ENCODE results near the gene SLC27A3.
"Not testable (repeated sequence)": the region's sequence is repeated elsewhere in the genome, so short reads cannot be mapped to it uniquely, and the experiment has no call there.

The SLC27A3 gene

DNA sequence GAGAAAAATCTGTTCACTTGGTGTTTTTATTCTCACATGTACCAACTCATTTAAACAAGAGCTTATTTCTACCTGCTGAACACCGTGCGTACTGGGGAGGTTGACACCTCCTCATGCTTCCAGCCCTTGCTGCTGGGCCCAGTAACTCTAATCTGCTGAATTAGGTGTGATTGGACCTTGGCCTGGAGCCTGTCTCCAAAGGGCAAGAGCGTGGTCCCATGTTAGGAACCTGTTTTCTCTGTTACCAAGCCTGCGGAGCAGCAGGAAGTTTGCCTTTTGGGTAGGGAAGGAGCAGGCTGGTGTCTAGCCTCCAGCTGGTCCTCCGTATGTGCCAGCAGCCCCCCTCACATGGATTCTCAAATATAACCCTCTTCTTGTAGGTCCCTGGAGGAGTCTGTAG lies 10.9 kb upstream of the SLC27A3 start:
- no peak for DNase-seq

- not testable (repeated sequence) for DNase-seq
Measured at GRCh38 chr1:153766663-153767062, 8.5 kb upstream of the SLC27A3 start.

DNA sequence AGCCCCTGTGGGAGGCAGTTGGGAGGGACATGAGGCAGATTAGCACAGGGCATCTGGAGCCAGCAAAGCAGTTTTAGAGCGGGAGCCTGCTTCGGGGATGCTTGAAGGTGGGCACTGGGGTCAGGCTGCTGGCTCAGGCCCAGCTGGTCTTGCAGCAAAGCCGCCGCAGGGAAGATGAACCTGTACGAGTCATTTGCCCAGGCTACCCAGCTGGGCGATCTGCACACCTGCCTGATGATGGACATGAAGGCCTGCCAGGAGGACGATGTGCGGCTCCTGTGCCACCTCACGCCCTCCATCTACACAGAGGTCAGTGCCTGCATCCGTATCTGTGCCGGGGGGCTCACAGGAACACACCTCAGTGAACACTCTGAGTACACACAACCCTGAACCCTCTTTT lies 7.7 kb upstream of the SLC27A3 start:
- DNase-seq: no peak

DNA sequence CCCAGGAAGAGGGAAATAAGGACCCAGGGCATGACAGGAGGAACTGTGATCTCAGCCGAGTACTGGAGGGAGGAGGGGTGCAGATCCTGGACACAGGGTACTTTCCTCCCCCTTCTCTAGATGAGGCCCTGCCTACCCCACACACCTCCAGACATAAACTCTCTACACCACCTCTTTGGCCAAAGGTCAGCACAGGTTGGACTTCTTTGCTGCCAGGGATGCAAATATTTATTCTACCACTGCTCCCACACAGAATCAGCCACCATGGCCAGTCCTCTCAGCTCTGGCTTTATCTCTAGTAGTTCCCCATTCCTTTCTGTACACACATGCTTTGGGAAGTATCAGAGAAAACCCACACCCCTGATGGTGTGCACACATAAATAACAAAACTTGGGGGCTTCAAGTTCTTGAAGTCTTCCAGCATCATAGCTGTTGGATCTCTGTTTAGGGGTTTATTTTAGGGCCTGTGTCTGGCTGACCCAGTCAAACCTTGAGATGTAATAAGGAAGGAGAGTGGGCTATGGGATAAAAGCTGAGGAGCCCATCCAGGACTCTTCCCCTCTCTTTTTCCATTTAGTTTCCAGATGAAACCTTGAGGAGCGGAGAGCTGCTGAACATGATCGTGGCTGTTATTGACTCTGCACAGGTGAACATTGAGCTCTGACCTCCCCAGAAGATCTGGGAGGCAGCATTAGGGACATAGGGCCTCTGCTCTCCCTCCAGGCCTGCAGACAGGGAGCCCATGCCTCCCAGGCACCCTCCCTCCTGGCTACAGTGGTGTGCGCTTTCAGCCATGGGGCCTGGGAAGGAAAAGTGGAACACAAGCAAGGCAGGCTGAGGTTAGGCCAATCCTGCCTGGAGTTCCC lies 6.7 kb upstream of the SLC27A3 start:
- no peak for DNase-seq

- no peak for DNase-seq
Measured at GRCh38 chr1:153769221-153769620, 6.0 kb upstream of the SLC27A3 start.

DNA sequence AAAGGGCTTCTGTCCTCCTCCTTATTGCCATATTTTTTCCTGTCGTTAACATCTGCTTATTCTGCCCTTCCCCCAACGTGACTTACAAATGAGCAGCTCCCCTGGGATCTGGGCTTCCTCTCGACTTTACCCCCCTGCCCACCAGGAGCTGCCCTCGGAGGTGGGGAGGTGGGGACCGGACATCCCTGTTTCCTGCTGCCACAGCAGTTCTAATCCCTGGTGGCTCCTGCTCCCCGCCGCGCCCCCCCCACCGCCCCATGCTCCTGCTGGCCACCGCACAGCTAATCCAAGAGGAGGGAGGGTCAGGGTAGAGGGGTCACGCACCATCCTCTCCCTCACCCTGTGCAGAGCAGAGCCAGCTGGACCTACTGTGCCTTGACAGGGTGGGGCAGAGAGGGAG lies 4.4 kb upstream of the SLC27A3 start:
- no peak for DNase-seq

- DNase-seq: no peak
Measured at GRCh38 chr1:153771261-153771660, 3.9 kb upstream of the SLC27A3 start.

DNA sequence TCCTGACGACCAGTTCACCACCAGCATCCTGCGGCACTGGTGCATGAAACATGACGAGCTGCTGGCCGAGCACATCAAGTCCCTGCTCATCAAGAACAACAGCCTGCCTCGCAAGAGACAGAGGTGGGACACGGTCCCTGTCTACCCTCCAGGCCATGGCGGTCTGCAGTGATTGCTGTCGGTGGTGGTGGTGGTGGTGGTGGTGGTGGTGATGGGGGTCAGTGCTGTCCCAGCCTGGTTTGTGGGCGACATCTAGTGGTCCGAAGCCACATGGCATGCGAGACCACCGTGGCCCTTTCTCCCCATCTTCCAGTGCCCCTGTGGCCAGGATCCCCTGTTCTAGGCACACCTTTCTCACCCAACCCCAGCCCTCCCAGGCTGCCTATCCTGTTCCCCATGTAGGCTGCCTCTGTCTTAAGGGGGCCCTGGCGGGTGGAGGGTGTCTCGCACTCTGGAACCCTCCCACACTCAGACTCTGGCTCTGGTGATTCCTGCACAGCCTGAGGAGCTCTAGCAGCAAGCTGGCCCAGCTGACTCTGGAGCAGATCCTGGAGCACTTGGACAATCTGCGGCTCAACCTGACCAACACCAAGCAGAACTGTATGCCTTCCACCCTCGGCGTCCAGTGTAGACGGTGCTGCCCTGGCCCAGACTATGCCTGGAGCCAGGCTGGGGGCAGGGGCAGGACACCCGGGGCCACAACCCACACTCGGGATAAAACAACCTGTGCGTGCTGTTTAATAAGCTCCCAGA lies 3.2 kb upstream of the SLC27A3 start:
- no peak for DNase-seq

- DNase-seq: no peak
Measured at GRCh38 chr1:153773096-153773921, 1.9 kb upstream of the SLC27A3 start.

GRCh38 chr1:153774026-153774595 lies 1.1 kb upstream of the SLC27A3 start:
- no peak for DNase-seq

GRCh38 chr1:153775458-153776327 lies 486 bp downstream of the SLC27A3 start:
- no peak for DNase-seq

DNA sequence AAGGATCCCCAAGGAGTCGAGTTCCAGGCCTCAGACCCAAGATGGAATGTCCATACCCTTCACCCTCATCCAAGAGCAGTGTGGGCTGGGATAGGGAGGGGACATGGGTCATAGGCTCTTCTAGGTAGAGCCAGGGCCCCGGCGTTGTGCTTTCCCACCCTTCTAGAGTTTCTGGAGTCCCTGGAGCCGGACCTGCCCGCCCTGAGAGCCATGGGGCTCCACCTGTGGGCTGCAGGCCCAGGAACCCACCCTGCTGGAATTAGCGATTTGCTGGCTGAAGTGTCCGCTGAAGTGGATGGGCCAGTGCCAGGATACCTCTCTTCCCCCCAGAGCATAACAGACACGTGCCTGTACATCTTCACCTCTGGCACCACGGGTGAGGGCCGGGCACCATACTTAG lies 1.1 kb downstream of the SLC27A3 start:
- DNase-seq: no peak

- no peak for DNase-seq
Measured at GRCh38 chr1:153776845-153777370, 1.7 kb downstream of the SLC27A3 start.

- no peak for DNase-seq
Measured at GRCh38 chr1:153777648-153778047, 2.4 kb downstream of the SLC27A3 start.

DNA sequence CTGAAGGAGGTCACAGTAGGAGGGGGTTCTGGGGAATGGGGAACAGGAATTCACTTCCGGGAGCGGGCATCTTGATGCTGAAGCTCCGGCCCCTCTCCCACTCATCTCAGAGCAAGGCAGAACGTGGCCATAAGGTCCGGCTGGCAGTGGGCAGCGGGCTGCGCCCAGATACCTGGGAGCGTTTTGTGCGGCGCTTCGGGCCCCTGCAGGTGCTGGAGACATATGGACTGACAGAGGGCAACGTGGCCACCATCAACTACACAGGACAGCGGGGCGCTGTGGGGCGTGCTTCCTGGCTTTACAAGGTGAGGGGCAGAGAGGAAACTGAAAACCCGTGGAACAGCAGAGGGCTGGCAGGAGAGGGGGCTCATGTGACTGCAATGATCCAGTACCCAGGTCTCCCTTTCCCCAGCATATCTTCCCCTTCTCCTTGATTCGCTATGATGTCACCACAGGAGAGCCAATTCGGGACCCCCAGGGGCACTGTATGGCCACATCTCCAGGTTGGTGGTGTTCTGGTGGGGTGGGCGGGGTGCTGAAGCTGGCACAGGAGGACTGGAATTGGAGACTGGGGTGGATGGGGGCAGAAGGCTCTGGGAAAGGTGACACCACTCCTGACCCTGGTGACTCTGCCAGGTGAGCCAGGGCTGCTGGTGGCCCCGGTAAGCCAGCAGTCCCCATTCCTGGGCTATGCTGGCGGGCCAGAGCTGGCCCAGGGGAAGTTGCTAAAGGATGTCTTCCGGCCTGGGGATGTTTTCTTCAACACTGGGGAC lies 3.0 kb downstream of the SLC27A3 start:
- DNase-seq: no peak

DNA sequence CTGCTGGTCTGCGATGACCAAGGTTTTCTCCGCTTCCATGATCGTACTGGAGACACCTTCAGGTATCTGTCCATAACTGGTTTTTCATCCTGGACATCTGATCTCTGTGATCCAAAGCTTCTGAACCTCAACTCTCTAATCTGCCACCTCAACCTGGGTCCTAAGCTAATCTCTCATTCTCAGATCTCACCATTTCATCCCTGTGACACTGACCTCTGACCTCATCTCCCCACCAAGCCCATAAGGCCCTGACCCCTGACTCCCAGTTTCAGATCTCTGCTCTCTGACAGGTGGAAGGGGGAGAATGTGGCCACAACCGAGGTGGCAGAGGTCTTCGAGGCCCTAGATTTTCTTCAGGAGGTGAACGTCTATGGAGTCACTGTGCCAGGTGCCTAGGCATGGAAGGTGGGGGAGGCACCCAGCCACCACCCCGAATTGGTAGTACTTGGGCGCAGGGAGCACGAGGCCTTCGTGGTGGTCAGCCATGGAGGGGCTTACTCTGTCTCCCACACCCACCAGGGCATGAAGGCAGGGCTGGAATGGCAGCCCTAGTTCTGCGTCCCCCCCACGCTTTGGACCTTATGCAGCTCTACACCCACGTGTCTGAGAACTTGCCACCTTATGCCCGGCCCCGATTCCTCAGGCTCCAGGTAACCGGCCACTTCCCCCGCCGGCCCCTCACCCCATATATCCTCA lies 3.8 kb downstream of the SLC27A3 start:
- DNase-seq: no peak

DNA sequence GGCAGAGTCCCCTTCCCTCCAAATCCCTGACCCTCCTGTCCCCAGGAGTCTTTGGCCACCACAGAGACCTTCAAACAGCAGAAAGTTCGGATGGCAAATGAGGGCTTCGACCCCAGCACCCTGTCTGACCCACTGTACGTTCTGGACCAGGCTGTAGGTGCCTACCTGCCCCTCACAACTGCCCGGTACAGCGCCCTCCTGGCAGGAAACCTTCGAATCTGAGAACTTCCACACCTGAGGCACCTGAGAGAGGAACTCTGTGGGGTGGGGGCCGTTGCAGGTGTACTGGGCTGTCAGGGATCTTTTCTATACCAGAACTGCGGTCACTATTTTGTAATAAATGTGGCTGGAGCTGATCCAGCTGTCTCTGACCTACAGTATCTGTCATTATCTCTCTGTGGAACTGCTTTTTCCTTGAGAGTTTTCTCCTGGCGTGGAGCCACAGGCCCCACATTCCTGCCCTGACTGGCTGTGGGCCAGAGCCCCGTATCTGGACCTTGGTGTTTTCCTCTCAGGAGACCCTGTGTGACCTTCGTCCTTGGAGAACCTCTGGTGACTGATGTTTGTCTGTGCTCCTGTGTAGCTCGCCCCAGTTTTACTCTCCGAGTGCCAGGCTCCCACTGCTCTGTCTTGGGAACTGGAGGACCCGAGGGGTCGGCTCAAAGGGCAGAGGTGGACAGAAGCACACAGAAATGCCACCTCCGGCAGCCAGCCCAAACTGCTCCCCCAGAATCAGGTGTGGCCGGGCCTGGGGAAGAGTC lies 4.8 kb downstream of the SLC27A3 start:
- DNase-seq: no peak

- no peak for DNase-seq
Measured at GRCh38 chr1:153780551-153780950, 5.3 kb downstream of the SLC27A3 start.

- DNase-seq: not testable (repeated sequence)
Measured at GRCh38 chr1:153782648-153783047, 7.4 kb downstream of the SLC27A3 start.
